SU-DHL-6 (cell line): ENCODE results near the gene MRPL2.

Experiments
- H2AFZ ChIP-seq: fragments of 200-600 bp; sonication (generic); 2 replicates; pipeline ENCODE4 v1.6.1; 2014; ENCODE audit warnings: low read depth, mild to moderate bottlenecking, moderate library complexity, mixed read lengths, antibody characterized with exemption, low read length; ENCODE audit not compliant: severe bottlenecking
- H3F3A ChIP-seq: fragments of 200-600 bp; shearing (Covaris generic); 2 replicates; pipeline ENCODE4 v1.6.0; 2016; ENCODE audit warnings: antibody characterized with exemption, mild to moderate bottlenecking; ENCODE audit not compliant: insufficient read depth
- H3K27ac ChIP-seq: fragments of 200-600 bp; sonication (generic); 2 replicates; pipeline ENCODE4 v1.5.1; 2016; ENCODE audit warnings: low read depth, mild to moderate bottlenecking, low read length, moderate library complexity, mixed read lengths
- H3K27me3 ChIP-seq: fragments of 200-600 bp; sonication (generic), shearing (Covaris generic); 2 replicates; pipeline ENCODE4 v1.6.0; 2014; ENCODE audit warnings: mild to moderate bottlenecking, low read length
- H3K36me3 ChIP-seq: fragments of 200-600 bp; sonication (generic); 2 replicates; pipeline ENCODE4 v1.6.1; 2014; ENCODE audit warnings: mild to moderate bottlenecking, low read length, mixed read lengths
- H3K4me2 ChIP-seq: fragments of 300-600, 200-600 bp; shearing (Covaris generic), sonication (generic); 2 replicates; pipeline ENCODE4 v1.6.0; 2014; ENCODE audit warnings: low read length, low read depth, mild to moderate bottlenecking; ENCODE audit not compliant: poor library complexity, severe bottlenecking
- H3K4me3 ChIP-seq: fragments of 200-600 bp; sonication (generic); 2 replicates; pipeline ENCODE4 v1.5.1; 2014; ENCODE audit warnings: antibody characterized with exemption, low read length, mild to moderate bottlenecking, mixed read lengths; ENCODE audit not compliant: insufficient read depth, poor library complexity, severe bottlenecking
- H3K79me2 ChIP-seq: fragments of 200-600 bp; sonication (generic); 2 replicates; pipeline ENCODE4 v1.6.1; 2014; ENCODE audit warnings: mild to moderate bottlenecking, low read length, moderate library complexity; ENCODE audit not compliant: insufficient read depth
- H3K9ac ChIP-seq: fragments of 200-600 bp; sonication (generic); 2 replicates; pipeline ENCODE4 v1.7.0; 2014; ENCODE audit warnings: mild to moderate bottlenecking, low read length
- H3K9me2 ChIP-seq: fragments of 200-600 bp; sonication (generic); replicated peaks from 2 replicates; pipeline ENCODE4 v1.6.1; 2014; ENCODE audit warnings: low read length; ENCODE audit not compliant: insufficient read depth
- H3K9me3 ChIP-seq: fragments of 200-600 bp; sonication (generic); 2 replicates; pipeline ENCODE4 v1.6.1; 2014; ENCODE audit warnings: low read length, mixed read lengths; ENCODE audit not compliant: insufficient read depth
- H4K20me1 ChIP-seq: fragments of 200-600 bp; sonication (generic); 2 replicates; pipeline ENCODE4 v1.6.1; 2014; ENCODE audit warnings: low read depth, mild to moderate bottlenecking, antibody characterized with exemption, low read length, moderate library complexity, mixed read lengths
- CTCF ChIP-seq: fragments of 200-600 bp; sonication (generic); IDR thresholded peaks from one replicate; pipeline ENCODE4 v1.5.1; 2017; ENCODE audit warnings: antibody characterized with exemption, mild to moderate bottlenecking, low read length, moderate library complexity; ENCODE audit not compliant: insufficient read depth, poor library complexity, severe bottlenecking
- EZH2phosphoT487 ChIP-seq: fragments of 200-600 bp; sonication (generic), shearing (Covaris generic); conservative IDR thresholded peaks from 2 replicates; pipeline ENCODE4 v1.6.1; 2018; ENCODE audit warnings: mild to moderate bottlenecking, antibody characterized with exemption, low read length, moderate library complexity, mixed read lengths

The MRPL2 gene

GRCh38 chr6:43006251-43006650, 53.0 kb downstream of the MRPL2 start:
- no peaks in the 10 kb centered on the region for H3K36me3 ChIP-seq
- no peak overlapping the region for H3K4me3 ChIP-seq
- H3K4me2 ChIP-seq = no peak overlapping the region
- no peaks in the 10 kb centered on the region for H3K79me2 ChIP-seq
- H3K9ac ChIP-seq = no peak overlapping the region
- H3K9me2 ChIP-seq = no peaks in the 10 kb centered on the region
- H3F3A ChIP-seq = peaks cover 3% of the 10 kb centered on the region; the same call in 1 of the 2 replicates
- TF ChIP-seq CTCF = no peak
- no peak for TF ChIP-seq EZH2phosphoT487
- no peak overlapping the region for H3K27ac ChIP-seq
- no peaks in the 10 kb centered on the region for H4K20me1 ChIP-seq
- H2AFZ ChIP-seq = no peak overlapping the region
- H3K27me3 ChIP-seq = no peaks in the 10 kb centered on the region
- no peaks in the 10 kb centered on the region for H3K9me3 ChIP-seq

GRCh38 chr6:43005844-43006243, 53.4 kb downstream of the MRPL2 start:
- Histone ChIP-seq H3K9me2 (no peaks in the 10 kb centered on the region), H3K9me3 (no peaks in the 10 kb centered on the region), H3K27me3 (no peaks in the 10 kb centered on the region), H3F3A (peaks cover 3% of the 10 kb centered on the region; the same call in 1 of the 2 replicates), H3K4me3 (no peak overlapping the region), H3K4me2 (no peak overlapping the region), H3K27ac (no peak overlapping the region), H3K36me3 (no peaks in the 10 kb centered on the region), H3K79me2 (no peaks in the 10 kb centered on the region), H2AFZ (no peak overlapping the region), H4K20me1 (no peaks in the 10 kb centered on the region), H3K9ac (no peak overlapping the region)
- TF ChIP-seq CTCF (no peak), EZH2phosphoT487 (no peak)
